H9 (cell line): ENCODE results near the gene RNF213. TPM values are rescaled to one million over a fixed set of nuclear protein-coding genes. Genes with fewer than 3 reads are reported as not detected.

Experiments
- DNase-seq: peaks from one replicate; pipeline ENCODE4 v3.0.0-alpha.2; 2017
- H2AFZ ChIP-seq: one replicate; pipeline ENCODE4 v1.6.1; 2013; ENCODE audit warnings: mild to moderate bottlenecking, low read length, control low read depth, moderate library complexity
- H2AK5ac ChIP-seq: 2 replicates; pipeline ENCODE4 v1.6.1; 2013; ENCODE audit warnings: low read length, control low read depth, mixed read lengths; ENCODE audit not compliant: insufficient read length
- H2BK120ac ChIP-seq: one replicate; pipeline ENCODE4 v1.6.1; 2013; ENCODE audit warnings: low read depth, mild to moderate bottlenecking, low read length, control low read depth, inconsistent platforms; ENCODE audit not compliant: poor library complexity, severe bottlenecking
- H2BK12ac ChIP-seq: 2 replicates; pipeline ENCODE4 v1.6.1; 2013; ENCODE audit warnings: low read length, control low read depth, mixed read lengths, low read depth; ENCODE audit not compliant: insufficient read length
- H2BK15ac ChIP-seq: 2 replicates; pipeline ENCODE4 v1.6.1; 2013; ENCODE audit warnings: low read depth, low read length, control low read depth
- H2BK20ac ChIP-seq: one replicate; pipeline ENCODE4 v1.6.1; 2013; ENCODE audit warnings: low read depth, mild to moderate bottlenecking, low read length, control low read depth, inconsistent platforms; ENCODE audit not compliant: poor library complexity, severe bottlenecking
- H2BK5ac ChIP-seq: 2 replicates; pipeline ENCODE4 v1.6.1; 2013; ENCODE audit warnings: low read length, control low read depth, mixed read lengths; ENCODE audit not compliant: insufficient read length
- H3K14ac ChIP-seq: 2 replicates; pipeline ENCODE4 v1.6.1; 2013; ENCODE audit warnings: low read length, control low read depth; ENCODE audit not compliant: insufficient read depth
- H3K18ac ChIP-seq: 2 replicates; pipeline ENCODE4 v1.6.1; 2013; ENCODE audit warnings: low read depth, mild to moderate bottlenecking, mixed read lengths, low read length, control low read depth; ENCODE audit not compliant: insufficient read length
- H3K23ac ChIP-seq: 2 replicates; pipeline ENCODE4 v1.6.1; 2013; ENCODE audit warnings: low read length, control low read depth, mixed read lengths, low read depth; ENCODE audit not compliant: insufficient read length
- H3K23me2 ChIP-seq: 2 replicates; pipeline ENCODE4 v1.6.1; 2013; ENCODE audit warnings: low read depth, mild to moderate bottlenecking, mixed read lengths, low read length, control low read depth; ENCODE audit not compliant: insufficient read length, poor library complexity, severe bottlenecking
- H3K27ac ChIP-seq: 2 replicates; pipeline ENCODE4 v1.5.1; 2013; ENCODE audit warnings: low read length, control low read depth, mixed read lengths, low read depth; ENCODE audit not compliant: insufficient read length
- H3K27me3 ChIP-seq: 2 replicates; pipeline ENCODE4 v1.6.1; 2013; ENCODE audit warnings: low read length, control low read depth, inconsistent platforms; ENCODE audit not compliant: insufficient read depth
- H3K4ac ChIP-seq: 2 replicates; pipeline ENCODE4 v1.6.1; 2013; ENCODE audit warnings: low read depth, mild to moderate bottlenecking, control low read depth, inconsistent platforms, low read length, moderate library complexity
- H3K4me1 ChIP-seq: 2 replicates; pipeline ENCODE4 v1.6.1; 2013; ENCODE audit warnings: low read length, control low read depth, inconsistent platforms; ENCODE audit not compliant: insufficient read depth
- H3K4me2 ChIP-seq: 2 replicates; pipeline ENCODE4 v1.6.1; 2013; ENCODE audit warnings: low read length, control low read depth, mixed read lengths; ENCODE audit not compliant: insufficient read length, insufficient read depth
- H3K56ac ChIP-seq: 2 replicates; pipeline ENCODE4 v1.6.1; 2013; ENCODE audit warnings: low read depth, mild to moderate bottlenecking, mixed read lengths, low read length, control low read depth; ENCODE audit not compliant: insufficient read length
- H3K79me1 ChIP-seq: 2 replicates; pipeline ENCODE4 v1.6.1; 2013; ENCODE audit warnings: low read depth, mild to moderate bottlenecking, moderate library complexity, low read length, control low read depth, inconsistent platforms; ENCODE audit not compliant: insufficient read depth, poor library complexity, severe bottlenecking
- H3K79me2 ChIP-seq: 2 replicates; pipeline ENCODE4 v1.6.1; 2013; ENCODE audit warnings: low read length, control low read depth, inconsistent platforms; ENCODE audit not compliant: insufficient read depth
- H3K9ac ChIP-seq: 2 replicates; pipeline ENCODE4 v1.6.1; 2013; ENCODE audit warnings: low read length, control low read depth, mixed read lengths; ENCODE audit not compliant: insufficient read length; ENCODE audit errors: extremely low read depth
- H3K9me3 ChIP-seq: one replicate; pipeline ENCODE4 v1.6.1; 2013; ENCODE audit warnings: low read depth, low read length, inconsistent platforms; ENCODE audit not compliant: control insufficient read depth
- H3T11ph ChIP-seq: one replicate; pipeline ENCODE4 v1.6.1; 2013; ENCODE audit warnings: mild to moderate bottlenecking, low read length, control low read depth, inconsistent platforms
- H4K20me1 ChIP-seq: one replicate; pipeline ENCODE4 v1.6.1; 2013; ENCODE audit not compliant: control insufficient read depth, insufficient read length, insufficient read depth
- H4K5ac ChIP-seq: 2 replicates; pipeline ENCODE4 v1.6.1; 2013; ENCODE audit warnings: low read depth, mild to moderate bottlenecking, mixed read lengths, low read length, control low read depth; ENCODE audit not compliant: insufficient read length
- H4K8ac ChIP-seq: replicated peaks from 2 replicates; pipeline ENCODE4 v1.6.1; 2013; ENCODE audit warnings: low read length, control low read depth, mixed read lengths, low read depth; ENCODE audit not compliant: insufficient read length
- H4K91ac ChIP-seq: 2 replicates; pipeline ENCODE4 v1.6.1; 2013; ENCODE audit warnings: low read depth, mild to moderate bottlenecking, moderate library complexity, mixed read lengths, low read length, control low read depth; ENCODE audit not compliant: insufficient read length
- H3K27ac Mint-ChIP-seq, 3 experiments: 2 replicates in 2 of 3; 3 replicates in 1 of 3; pipeline ENCODE4 v1.8.0; 2020 to 2021; ENCODE audit warnings: mixed read lengths in 3 of 3, mild to moderate bottlenecking in 1 of 3, moderate library complexity in 1 of 3
- H3K27me3 Mint-ChIP-seq: 2 replicates; pipeline ENCODE4 v1.8.0; 2021; ENCODE audit warnings: low read depth, mild to moderate bottlenecking, moderate library complexity, mixed read lengths
- H3K36me3 Mint-ChIP-seq, 3 experiments: 2 replicates in 2 of 3; 3 replicates in 1 of 3; pipeline ENCODE4 v1.8.0; 2020 to 2021; ENCODE audit warnings: low read depth in 3 of 3, mixed read lengths in 3 of 3; ENCODE audit not compliant: insufficient read depth in 1 of 3
- H3K4me1 Mint-ChIP-seq, 2 experiments: 2 replicates each; pipeline ENCODE4 v1.8.0; 2020; ENCODE audit warnings: mixed read lengths in 2 of 2
- H3K4me3 Mint-ChIP-seq, 2 experiments: 2 replicates in 1 of 2; 3 replicates in 1 of 2; pipeline ENCODE4 v1.8.0; 2020 to 2021; ENCODE audit warnings: mild to moderate bottlenecking in 2 of 2, mixed read lengths in 2 of 2, moderate library complexity in 1 of 2
- H3K9me3 Mint-ChIP-seq, 2 experiments: 2 replicates in 1 of 2; 3 replicates in 1 of 2; pipeline ENCODE4 v1.8.0; 2020; ENCODE audit warnings: mild to moderate bottlenecking in 2 of 2, mixed read lengths in 2 of 2, moderate library complexity in 1 of 2
- WGBS: extraction: QIAGEN DNeasy Blood & Tissue Kit; methylation state at CpG from one replicate; pipeline ENCODE4 v1.1.7; 2013; ENCODE audit warnings: missing lambda C conversion rate, low lambda C conversion rate, mixed read lengths; ENCODE audit not compliant: insufficient read length; ENCODE audit errors: extremely low coverage; 5-methylcytosine and 5-hydroxymethylcytosine counted together
- total RNA-seq: library from RNA; stranded (reverse); gene quantifications from 2 replicates; pipeline ENCODE4 v1.2.1, GENCODE V29; 2021
- TF ChIP-seq, protein P1 (sequence below): fragments of 200-600 bp; sonication (generic); conservative IDR thresholded peaks from 3 replicates; pipeline ENCODE4 v1.8.0; 2021; ENCODE audit warnings: antibody characterized with exemption, mild to moderate bottlenecking

Gene RNF213
- total RNA-seq, 1 experiment from 2014 or later, result 34.3 TPM

DNA sequence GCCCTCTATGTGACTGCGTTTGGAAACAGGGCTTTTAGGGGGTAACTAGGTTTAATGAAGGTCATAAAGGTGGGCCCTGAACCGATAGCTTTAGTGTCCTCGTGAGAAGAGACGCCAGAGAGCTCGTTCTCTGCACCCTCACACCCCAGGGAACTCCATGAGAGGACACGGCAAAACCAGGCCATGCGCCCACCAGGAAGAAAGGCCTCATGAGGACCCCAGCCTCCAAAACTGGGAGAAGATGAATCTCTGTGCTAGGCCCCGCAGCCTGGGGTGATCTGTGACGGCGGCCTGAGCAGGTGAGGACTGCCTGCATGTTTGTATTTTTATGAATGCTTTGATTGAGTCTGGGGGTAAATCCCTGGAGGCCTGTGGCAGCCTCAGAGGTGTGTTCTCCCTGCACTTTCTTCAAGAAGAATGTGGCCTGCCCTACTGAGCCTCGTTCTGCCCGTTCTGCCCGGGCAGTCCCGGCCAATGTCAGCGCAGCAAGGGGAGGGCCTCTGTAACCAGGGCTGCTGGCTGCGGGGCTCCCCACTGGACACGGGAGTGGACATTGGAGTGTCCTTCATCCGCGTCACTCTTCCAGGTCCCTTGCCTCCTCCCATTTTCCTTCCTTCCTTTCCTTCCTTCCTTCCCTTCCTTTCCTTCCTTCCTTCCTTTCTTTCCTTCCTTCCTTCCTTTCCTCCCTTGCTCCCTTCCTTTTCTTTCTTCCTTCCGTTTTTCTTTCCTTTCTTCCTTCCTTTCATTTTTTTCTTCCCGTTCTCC is 6.8 kb upstream of the RNF213 start:
- Mint-ChIP-seq H3K9me3 (no peaks in the 10 kb centered on the region), H3K4me1 (peaks cover 18 to 24% of the 10 kb centered on the region in 2 experiments), H3K27ac (peak overlapping the region; percentile 51 to 85 (median 81); a peak in 4 of 7 replicates), H3K27me3 (no peaks in the 10 kb centered on the region), H3K4me3 (no peak overlapping the region; a peak in 2 of 5 replicates), H3K36me3 (peaks cover 2 to 10% (median 4%) of the 10 kb centered on the region in 3 experiments; a peak in 5 of 7 replicates)
- H3K9ac ChIP-seq, result no peak overlapping the region
- no peak overlapping the region for H3T11ph ChIP-seq
- no peak overlapping the region for H2AK5ac ChIP-seq
- no peak overlapping the region for H3K4me2 ChIP-seq
- H2BK20ac ChIP-seq, result no peak overlapping the region
- TF ChIP-seq, protein P1, sequence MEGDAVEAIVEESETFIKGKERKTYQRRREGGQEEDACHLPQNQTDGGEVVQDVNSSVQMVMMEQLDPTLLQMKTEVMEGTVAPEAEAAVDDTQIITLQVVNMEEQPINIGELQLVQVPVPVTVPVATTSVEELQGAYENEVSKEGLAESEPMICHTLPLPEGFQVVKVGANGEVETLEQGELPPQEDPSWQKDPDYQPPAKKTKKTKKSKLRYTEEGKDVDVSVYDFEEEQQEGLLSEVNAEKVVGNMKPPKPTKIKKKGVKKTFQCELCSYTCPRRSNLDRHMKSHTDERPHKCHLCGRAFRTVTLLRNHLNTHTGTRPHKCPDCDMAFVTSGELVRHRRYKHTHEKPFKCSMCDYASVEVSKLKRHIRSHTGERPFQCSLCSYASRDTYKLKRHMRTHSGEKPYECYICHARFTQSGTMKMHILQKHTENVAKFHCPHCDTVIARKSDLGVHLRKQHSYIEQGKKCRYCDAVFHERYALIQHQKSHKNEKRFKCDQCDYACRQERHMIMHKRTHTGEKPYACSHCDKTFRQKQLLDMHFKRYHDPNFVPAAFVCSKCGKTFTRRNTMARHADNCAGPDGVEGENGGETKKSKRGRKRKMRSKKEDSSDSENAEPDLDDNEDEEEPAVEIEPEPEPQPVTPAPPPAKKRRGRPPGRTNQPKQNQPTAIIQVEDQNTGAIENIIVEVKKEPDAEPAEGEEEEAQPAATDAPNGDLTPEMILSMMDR, result no peak
- WGBS, result no CpG with 5 or more reads among the region's 21 CpGs
- DNase-seq, result no peak
- H4K91ac ChIP-seq, result no peak overlapping the region
- no peak overlapping the region for H3K4ac ChIP-seq
- H3K27me3 ChIP-seq, result no peaks in the 10 kb centered on the region
- H3K79me1 ChIP-seq, result no peaks in the 10 kb centered on the region
- H3K27ac ChIP-seq, result no peak overlapping the region
- H2BK12ac ChIP-seq, result no peak overlapping the region
- H3K56ac ChIP-seq, result no peak overlapping the region
- no peak overlapping the region for H2BK15ac ChIP-seq
- H3K23ac ChIP-seq, result no peak overlapping the region
- no peak overlapping the region for H2BK5ac ChIP-seq
- no peaks in the 10 kb centered on the region for H3K79me2 ChIP-seq
- no peaks in the 10 kb centered on the region for H3K9me3 ChIP-seq
- no peak overlapping the region for H4K5ac ChIP-seq
- H2BK120ac ChIP-seq, result no peak overlapping the region
- H2AFZ ChIP-seq, result no peak overlapping the region
- no peaks in the 10 kb centered on the region for H4K20me1 ChIP-seq
- no peaks in the 10 kb centered on the region for H3K23me2 ChIP-seq
- H3K14ac ChIP-seq, result no peak overlapping the region
- H4K8ac ChIP-seq, result no peak overlapping the region
- no peak overlapping the region for H3K18ac ChIP-seq
- H3K4me1 ChIP-seq, result peaks cover 7% of the 10 kb centered on the region; the same call in 1 of the 2 replicates
